Stomach (tissue), 9 donors: ENCODE results near the gene CERKL. TPM values are rescaled to one million over a fixed set of nuclear protein-coding genes. Genes with fewer than 3 reads are reported as not detected.

ENCODE experiments used
- DNase-seq, 2 donors: peaks; one replicate each; pipeline versions ENCODE4 v3.0.0 to v3.0.0-alpha.2; 2013 to 2019
- H3K27ac ChIP-seq, 5 donors: fragments of 200-600 bp in 4 of 5; sonication (generic) in 4 of 5; one replicate each; pipeline ENCODE4 v1.5.1; 2013 to 2019; ENCODE audit warnings: mild to moderate bottlenecking in 1 of 5, moderate library complexity in 1 of 5
- H3K27me3 ChIP-seq, 3 donors: fragments of 200-600 bp; sonication (generic); one replicate each; pipeline ENCODE4 v1.5.1; 2017 to 2019; ENCODE audit warnings: mixed run types in 1 of 3
- H3K36me3 ChIP-seq, 4 donors: fragments of 200-600 bp; sonication (generic); 1 replicate in 3 of 4; 2 replicates in 1 of 4; pipeline ENCODE4 v1.5.1; 2016 to 2019
- H3K4me1 ChIP-seq, 4 donors: fragments of 200-600 bp; sonication (generic); one replicate each; pipeline ENCODE4 v1.5.1; 2016 to 2019
- H3K4me3 ChIP-seq, 4 donors: fragments of 200-600 bp; sonication (generic) in 3 of 4; one replicate each; pipeline ENCODE4 v1.5.1; 2016 to 2019; ENCODE audit warnings: mild to moderate bottlenecking in 1 of 4
- H3K9me3 ChIP-seq, 4 donors: fragments of 200-600 bp; sonication (generic); one replicate each; pipeline ENCODE4 v1.5.1; 2016 to 2019
- CTCF ChIP-seq, 7 experiments: fragments of 450-650 bp in 4 of 7; fragments of 200-600 bp in 3 of 7; sonication (generic) in 3 of 7; IDR thresholded peaks; one replicate each; pipeline ENCODE4 v1.5.1; 2016 to 2019; ENCODE audit warnings: antibody characterized with exemption in 7 of 7, control low read depth in 2 of 7, mild to moderate bottlenecking in 1 of 7
- EP300 ChIP-seq: sonication (generic); formaldehyde crosslinking; IDR thresholded peaks from one replicate; pipeline ENCODE4 v1.6.1; 2017; ENCODE audit warnings: antibody characterized with exemption
- POLR2A ChIP-seq, 4 donors: fragments of 450-650 bp; IDR thresholded peaks; one replicate each; pipeline ENCODE4 v1.6.1; 2016; ENCODE audit warnings: antibody characterized with exemption in 4 of 4, control low read depth in 2 of 4, mild to moderate bottlenecking in 1 of 4, moderate library complexity in 1 of 4
- POLR2AphosphoS5 ChIP-seq, 3 donors: sonication (generic); formaldehyde crosslinking; IDR thresholded peaks; one replicate each; pipeline ENCODE4 v1.6.1; 2016; ENCODE audit warnings: antibody characterized with exemption in 3 of 3
- WGBS, 5 donors: extraction: QIAGEN DNeasy Blood & Tissue Kit in 3 of 5; methylation state at CpG; one replicate each; pipeline versions ENCODE4 v1.1.5 to v1.1.7; 2013 to 2018; 5-methylcytosine and 5-hydroxymethylcytosine counted together
- intact Hi-C: fragments of 100-400 bp; cut with DNase I; formaldehyde crosslinking; loops from one replicate; pipeline ENCODE4 v1.15.1; 2023; ENCODE audit warnings: low total_unique reads
- polyA plus RNA-seq, 3 donors: library from polyadenylated mRNA; stranded (reverse); fragments of 200-250 nt; gene quantifications; one replicate each; pipeline ENCODE4 v1.2.3, GENCODE V29; 2013
- total RNA-seq, 5 donors: library from RNA; depleted of rRNA; stranded (reverse); fragments of >200 nt; gene quantifications; one replicate each; pipeline versions ENCODE4 v1.1.0 to v1.2.3, GENCODE V29; 2014 to 2016
- donor health status: healthy with polysubstance abuse.
- donor health status: Bipolar disorder and iron deficiency.
- donor health status: healthy.

CERKL gene
- total and polyA plus RNA-seq, 8 donors, result 0.05 to 1.3 (median 0.28) TPM; not detected in 4

- peak in 1 of 2 donors; percentile 71 for DNase-seq
- no peak overlapping the region for H3K4me3 ChIP-seq
- TF ChIP-seq EP300 (no peak), POLR2AphosphoS5 (IDR thresholded peaks at IDR 0.05) (no peak), CTCF (IDR thresholded peaks at IDR 0.05) (no peak), POLR2A (IDR thresholded peaks at IDR 0.05) (no peak)
- H3K36me3 ChIP-seq, result no peaks in the 10 kb centered on the region
- peak overlapping the region in 2 of 5 donors; percentile 15 to 35 for H3K27ac ChIP-seq
- peaks cover 0 to 5% (median 0%) of the 10 kb centered on the region in 3 donors for H3K27me3 ChIP-seq
- H3K9me3 ChIP-seq, result no peaks in the 10 kb centered on the region
- 6 to 13% (median 10%) methylated on average over 4 of the region's 4 CpGs for WGBS, 5 donors
- H3K4me1 ChIP-seq, result peaks cover 0 to 16% (median 8%) of the 10 kb centered on the region in 4 donors
- intact Hi-C loops, result no loop called here
Observed at GRCh38 chr2:181586569-181587081, 70.3 kb downstream of the CERKL start.

GRCh38 chr2:181585732-181586131, 71.2 kb downstream of the CERKL start:
- 35 to 52% (median 41%) methylated on average over 3 of the region's 3 CpGs for WGBS, 5 donors
- no peaks in the 10 kb centered on the region for H3K9me3 ChIP-seq
- intact Hi-C loops, result no loop called here

GRCh38 chr2:181581534-181581933, 75.4 kb downstream of the CERKL start:
- TF ChIP-seq POLR2AphosphoS5 (IDR thresholded peaks at IDR 0.05) (no peak), EP300 (no peak), POLR2A (IDR thresholded peaks at IDR 0.05) (no peak), CTCF (IDR thresholded peaks at IDR 0.05) (no peak)
- peaks cover 0 to 7% (median 3%) of the 10 kb centered on the region in 4 donors for H3K4me1 ChIP-seq
- intact Hi-C loops, result no loop called here
- WGBS, 5 donors, result 79 to 85% (median 82%) methylated on average over 2 of the region's 2 CpGs
- H3K36me3 ChIP-seq, result no peaks in the 10 kb centered on the region
- H3K9me3 ChIP-seq, result no peaks in the 10 kb centered on the region
- H3K27me3 ChIP-seq, result peaks cover 0 to 5% (median 0%) of the 10 kb centered on the region in 3 donors
- DNase-seq, result no peak
- no peak overlapping the region for H3K4me3 ChIP-seq
- H3K27ac ChIP-seq, result no peak overlapping the region

More at GRCh38 chr2:181585732-181586131, 71.2 kb downstream of the CERKL start:
- Histone ChIP-seq H3K36me3 (no peaks in the 10 kb centered on the region), H3K27ac (no peak overlapping the region), H3K4me1 (peaks cover 0 to 16% (median 8%) of the 10 kb centered on the region in 4 donors), H3K27me3 (peaks cover 0 to 5% (median 0%) of the 10 kb centered on the region in 3 donors), H3K4me3 (no peak overlapping the region)
- no peak for DNase-seq
- TF ChIP-seq EP300, result no peak
- TF ChIP-seq CTCF (IDR thresholded peaks at IDR 0.05), result no peak
- TF ChIP-seq POLR2AphosphoS5 (IDR thresholded peaks at IDR 0.05), result no peak
- no peak for TF ChIP-seq POLR2A (IDR thresholded peaks at IDR 0.05)

- no peak for DNase-seq
- no peak for TF ChIP-seq POLR2A (IDR thresholded peaks at IDR 0.05)
- TF ChIP-seq EP300, result no peak
- no peak for TF ChIP-seq POLR2AphosphoS5 (IDR thresholded peaks at IDR 0.05)
- no peak for TF ChIP-seq CTCF (IDR thresholded peaks at IDR 0.05)
- Histone ChIP-seq H3K4me1 (no peaks in the 10 kb centered on the region), H3K36me3 (no peaks in the 10 kb centered on the region), H3K27ac (no peak overlapping the region), H3K9me3 (no peaks in the 10 kb centered on the region), H3K27me3 (no peaks in the 10 kb centered on the region), H3K4me3 (no peak overlapping the region)
- 47 to 64% (median 63%) methylated on average over 3 of the region's 3 CpGs for WGBS, 5 donors
- intact Hi-C loops, result loop anchor here (10.0 kb wide), 1 partner anchor 136 kb away; no protein-coding TSS in a partner anchor
Observed at GRCh38 chr2:181578829-181579228, 78.1 kb downstream of the CERKL start.
